Thoracic aorta (tissue), 2 donors: ENCODE results near the gene TRIM65. TPM values are rescaled to one million over a fixed set of nuclear protein-coding genes. Genes with fewer than 3 reads are reported as not detected.
A peak's percentile ranks its signal among the peaks of the same experiment; 100 is the strongest.
"Not testable (repeated sequence)": the region's sequence is repeated elsewhere in the genome, so short reads cannot be mapped to it uniquely, and the experiment has no call there.

Experiments
- ATAC-seq: fragments of 150-250 bp; one replicate; pipeline ENCODE4 v1.8.0; 2017; ENCODE audit warnings: low read depth; ENCODE audit not compliant: insufficient number of reproducible peaks, low FRiP score
- DNase-seq: peaks from one replicate; pipeline ENCODE4 v3.0.0-alpha.2; 2020; ENCODE audit warnings: low spot score
- H3K27ac ChIP-seq, 2 donors: fragments of 200-600 bp; sonication (generic); 1 replicate in 1 of 2; 2 replicates in 1 of 2; pipeline ENCODE4 v1.5.1; 2016; ENCODE audit warnings: mild to moderate bottlenecking in 2 of 2, moderate library complexity in 2 of 2
- H3K27me3 ChIP-seq: fragments of 200-600 bp; sonication (generic); replicated peaks from 2 replicates; pipeline ENCODE4 v1.6.0; 2016; ENCODE audit warnings: mild to moderate bottlenecking; ENCODE audit not compliant: insufficient read depth
- H3K36me3 ChIP-seq: fragments of 200-600 bp; sonication (generic); one replicate; pipeline ENCODE4 v1.5.1; 2016
- H3K4me1 ChIP-seq, 2 donors: fragments of 200-600 bp; sonication (generic); 1 replicate in 1 of 2; 2 replicates in 1 of 2; pipeline versions ENCODE4 v1.5.1 to v1.6.0; 2016; ENCODE audit warnings: low read depth in 2 of 2, mild to moderate bottlenecking in 1 of 2; ENCODE audit not compliant: control insufficient read depth in 1 of 2
- H3K4me3 ChIP-seq: fragments of 200-600 bp; sonication (generic); 2 replicates; pipeline ENCODE4 v1.5.1; 2016; ENCODE audit warnings: mild to moderate bottlenecking
- H3K9me3 ChIP-seq: fragments of 200-600 bp; sonication (generic); 2 replicates; pipeline ENCODE4 v1.5.1; 2016
- CTCF ChIP-seq: fragments of 200-600 bp; sonication (generic); IDR thresholded peaks from one replicate; pipeline ENCODE4 v1.5.1; 2019; ENCODE audit warnings: antibody characterized with exemption
- total RNA-seq, 2 donors: library from RNA; depleted of rRNA; stranded (reverse); fragments of >200 nt; gene quantifications; one replicate each; pipeline versions ENCODE4 v1.1.0 to v1.2.3, GENCODE V29; 2016

Gene TRIM65
- total RNA-seq, 2 donors from 2014 or later: 21.4 to 22.6 TPM

- H3K4me3 ChIP-seq, ATAC-seq, H3K36me3 ChIP-seq, H3K27me3 ChIP-seq, DNase-seq, H3K9me3 ChIP-seq: not testable (repeated sequence)
- Histone ChIP-seq H3K27ac (peak overlapping the region in 1 of 2 donors; percentile 47), H3K4me1 (peaks cover 22 to 27% of the 10 kb centered on the region in 2 donors)
Observed at GRCh38 chr17:75865404-75866188, 31.2 kb downstream of the TRIM65 start.

DNA sequence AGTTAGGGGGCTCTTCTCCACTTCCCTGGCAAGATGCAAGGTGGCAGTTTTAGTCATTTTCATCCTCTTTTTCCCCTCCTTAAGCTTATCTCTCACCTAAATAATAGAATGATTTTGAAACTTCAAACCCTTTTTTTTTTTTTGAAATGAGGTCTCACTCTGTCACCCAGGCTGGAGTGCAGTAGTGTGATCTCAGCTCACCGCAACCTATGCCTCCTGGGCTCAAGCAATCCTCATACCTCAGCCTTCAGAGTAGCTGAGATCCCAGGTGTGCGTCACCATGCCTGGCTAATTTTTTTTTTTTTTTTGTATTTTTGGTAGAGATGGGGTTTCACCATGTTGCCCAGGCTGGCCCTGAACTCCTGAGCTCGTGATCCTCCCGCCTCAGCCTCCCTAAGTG, 31.9 kb downstream of the TRIM65 start:
- H3K36me3 ChIP-seq, DNase-seq, ATAC-seq, H3K9me3 ChIP-seq, H3K27me3 ChIP-seq, H3K4me3 ChIP-seq: not testable (repeated sequence)
- Histone ChIP-seq H3K4me1 (peaks cover 15 to 20% of the 10 kb centered on the region in 2 donors), H3K27ac (peak overlapping the region in 1 of 2 donors; percentile 47)

DNA sequence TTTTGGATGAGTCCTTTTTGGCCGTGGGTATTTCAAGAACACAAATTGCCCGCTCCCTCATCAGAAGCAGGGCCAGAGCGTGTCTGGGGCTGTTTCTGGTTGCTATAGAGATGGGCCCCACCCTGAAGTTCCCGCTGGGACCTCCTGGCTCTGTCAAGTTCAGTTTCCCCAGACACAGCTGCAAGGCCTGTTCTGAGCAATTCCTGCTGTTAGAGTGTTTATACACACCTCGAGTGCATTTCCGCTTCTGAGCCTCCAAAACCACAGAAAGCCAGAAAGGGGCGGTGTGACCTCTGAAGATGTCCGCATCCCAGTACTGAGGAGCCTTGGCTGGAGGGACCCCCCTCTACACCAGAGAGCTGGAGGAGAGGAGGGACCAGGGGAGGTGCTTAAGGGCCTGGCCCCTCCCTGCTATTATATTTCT, 32.3 kb downstream of the TRIM65 start:
- no peaks in the 10 kb centered on the region for H3K36me3 ChIP-seq
- DNase-seq (no peak), ATAC-seq (peak; percentile 37)
- no peaks in the 10 kb centered on the region for H3K27me3 ChIP-seq
- H3K9me3 ChIP-seq: no peaks in the 10 kb centered on the region
- H3K4me3 ChIP-seq: no peak overlapping the region
- peaks cover 11 to 16% of the 10 kb centered on the region in 2 donors for H3K4me1 ChIP-seq
- TF ChIP-seq CTCF: no peak
- peak overlapping the region in 1 of 2 donors; percentile 47 for H3K27ac ChIP-seq

GRCh38 chr17:75861927-75862317, 34.8 kb downstream of the TRIM65 start:
- Histone ChIP-seq H3K36me3 (no peaks in the 10 kb centered on the region), H3K27ac (peak overlapping the region in 1 of 2 donors; percentile 21), H3K4me3 (no peak overlapping the region), H3K4me1 (peaks cover 3 to 5% of the 10 kb centered on the region in 2 donors), H3K9me3 (no peaks in the 10 kb centered on the region), H3K27me3 (no peaks in the 10 kb centered on the region)
- TF ChIP-seq CTCF: no peak
- DNase-seq: no peak
- no peak for ATAC-seq

DNA sequence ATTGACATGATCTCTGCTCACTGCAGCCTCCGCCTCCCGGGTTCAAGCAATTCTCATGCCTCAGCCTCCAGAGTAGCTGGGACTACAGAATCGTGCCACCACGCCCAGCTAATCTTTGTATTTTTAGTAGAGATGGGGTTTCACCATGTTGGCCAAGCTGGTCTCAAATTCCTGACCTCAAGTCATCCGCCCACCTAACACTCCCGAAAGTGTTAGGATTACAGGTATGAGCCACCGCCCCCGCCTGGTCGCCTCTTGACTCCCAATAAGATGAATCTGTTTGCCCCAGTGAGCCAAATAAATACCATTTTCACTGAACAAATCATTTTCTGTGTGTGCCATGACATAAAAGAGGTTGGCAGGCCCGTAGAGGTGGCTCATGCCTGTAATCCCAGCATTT, 37.4 kb downstream of the TRIM65 start:
- H3K9me3 ChIP-seq, H3K4me1 ChIP-seq, DNase-seq, H3K27me3 ChIP-seq, H3K27ac ChIP-seq, H3K36me3 ChIP-seq, ATAC-seq, H3K4me3 ChIP-seq: not testable (repeated sequence)

DNA sequence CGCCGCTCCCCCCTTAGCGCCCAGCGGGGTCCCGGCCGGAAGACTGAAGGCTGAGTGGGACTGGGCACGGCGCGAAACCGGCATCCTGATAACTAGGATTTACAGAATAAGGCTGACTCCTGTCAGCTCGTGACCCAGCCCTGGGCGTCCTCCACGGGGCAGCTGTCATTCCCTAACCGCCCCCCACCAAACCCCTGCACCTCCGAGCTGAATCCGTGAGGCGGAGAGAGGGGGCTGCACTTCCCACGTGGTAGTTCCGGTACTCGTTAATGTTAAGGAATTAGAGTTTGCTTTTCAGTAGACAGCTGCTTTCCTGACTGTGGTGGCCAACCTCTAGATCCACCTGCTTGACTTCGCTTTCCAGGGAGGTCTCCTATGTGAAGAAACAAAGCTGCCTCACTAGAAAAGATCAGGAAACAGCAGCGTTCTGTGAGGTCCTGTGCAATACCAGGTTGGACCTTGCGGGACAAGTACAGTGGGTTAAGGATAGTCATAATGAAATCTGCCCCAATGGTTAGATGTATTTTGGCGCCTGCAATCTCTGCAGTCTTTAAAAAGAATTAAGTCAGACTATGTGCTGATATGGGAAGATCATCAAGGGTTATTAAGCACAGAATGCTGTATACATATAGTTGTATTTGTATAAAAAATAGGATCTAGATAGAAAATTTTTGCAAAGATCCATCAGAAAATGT, 40.5 kb downstream of the TRIM65 start:
- Histone ChIP-seq H3K4me3 (peak overlapping the region; percentile 90), H3K4me1 (peaks cover 18 to 32% of the 10 kb centered on the region in 2 donors), H3K27ac (peak overlapping the region; percentile 96 to 98), H3K36me3 (peaks cover 7% of the 10 kb centered on the region), H3K9me3 (no peaks in the 10 kb centered on the region), H3K27me3 (no peaks in the 10 kb centered on the region)
- ATAC-seq (no peak), DNase-seq (no peak)
- TF ChIP-seq CTCF: no peak
